HG03159 (cell line): ENCODE measurements around the gene TGFBR3.

Experiments used
- ATAC-seq: cut with Tn5 transposase; IDR thresholded peaks from one replicate; pipeline ENCODE4 v1.9.1; 2021; ENCODE audit warnings: mild to moderate bottlenecking, moderate library complexity; ENCODE audit not compliant: unreplicated experiment

The TGFBR3 gene

DNA sequence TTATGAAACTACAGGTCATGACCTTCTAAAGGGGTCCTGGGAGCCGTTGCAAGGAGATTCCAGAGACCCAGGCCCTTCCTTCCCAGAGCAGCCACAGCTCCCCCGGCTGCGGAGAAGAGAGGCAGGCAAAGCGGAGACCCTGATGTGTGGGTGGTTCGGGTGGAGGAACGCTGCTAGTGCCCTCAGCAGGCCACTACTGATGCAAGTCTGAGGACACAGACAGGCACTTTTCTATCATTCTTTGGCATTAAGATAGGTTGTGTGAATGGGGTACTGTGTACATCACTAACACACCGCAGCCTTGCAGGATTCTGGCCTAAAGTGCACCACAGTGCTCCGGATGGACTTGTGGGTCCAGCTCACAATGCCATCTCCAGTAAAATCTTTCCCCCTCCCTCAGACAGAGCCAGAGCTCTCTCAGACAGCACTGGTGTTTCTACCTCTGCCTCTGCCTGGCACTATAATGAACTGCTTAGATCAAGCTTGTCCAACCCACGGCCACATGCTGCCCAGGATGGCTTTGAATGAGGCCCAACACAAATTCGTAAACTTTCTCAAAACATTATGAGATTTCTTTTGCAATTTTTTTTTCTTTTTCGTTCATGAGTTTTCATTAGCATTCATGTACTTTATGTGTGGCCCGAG, 121.4 kb downstream of the TGFBR3 start:
- no peak for ATAC-seq

DNA sequence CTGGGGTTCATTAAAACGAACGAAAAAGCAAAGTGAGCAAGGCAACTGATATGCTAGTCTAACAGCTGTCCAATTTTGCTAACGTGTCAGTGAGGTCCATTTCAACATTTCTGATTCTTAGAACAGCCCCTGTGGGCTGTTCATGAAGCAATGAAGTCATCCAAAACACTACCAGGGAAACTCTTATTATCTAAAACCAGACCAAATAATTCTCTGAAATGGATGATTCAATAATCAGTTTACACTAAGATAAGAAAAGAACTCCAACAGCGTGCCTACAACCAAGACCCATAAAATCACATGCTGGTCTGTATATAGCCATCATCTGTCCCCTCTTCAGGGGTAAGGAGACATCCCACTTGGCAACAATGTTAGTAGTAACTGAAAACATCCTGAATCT, 122.7 kb downstream of the TGFBR3 start:
- ATAC-seq: no peak

DNA sequence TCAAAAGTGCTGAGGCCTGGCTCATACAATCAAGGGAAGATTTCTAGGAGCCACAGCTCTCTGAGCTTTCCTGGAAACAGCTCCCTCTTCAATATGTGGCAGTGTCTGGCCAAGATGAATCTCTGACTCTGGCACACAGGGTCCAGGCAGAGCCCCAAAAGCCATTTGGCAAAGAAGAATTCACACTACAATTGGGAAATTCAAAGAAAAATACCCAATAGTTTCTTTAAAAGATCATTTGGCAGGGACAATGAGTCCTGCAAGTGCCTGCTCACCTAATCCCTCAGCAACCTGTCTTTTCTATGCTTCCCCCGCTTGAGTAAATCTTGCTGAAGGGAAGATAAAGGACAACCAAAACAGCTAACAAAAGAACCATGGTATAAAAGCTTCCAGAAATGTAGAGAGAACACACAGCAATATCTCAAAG, 124.6 kb downstream of the TGFBR3 start:
- ATAC-seq: no peak

DNA sequence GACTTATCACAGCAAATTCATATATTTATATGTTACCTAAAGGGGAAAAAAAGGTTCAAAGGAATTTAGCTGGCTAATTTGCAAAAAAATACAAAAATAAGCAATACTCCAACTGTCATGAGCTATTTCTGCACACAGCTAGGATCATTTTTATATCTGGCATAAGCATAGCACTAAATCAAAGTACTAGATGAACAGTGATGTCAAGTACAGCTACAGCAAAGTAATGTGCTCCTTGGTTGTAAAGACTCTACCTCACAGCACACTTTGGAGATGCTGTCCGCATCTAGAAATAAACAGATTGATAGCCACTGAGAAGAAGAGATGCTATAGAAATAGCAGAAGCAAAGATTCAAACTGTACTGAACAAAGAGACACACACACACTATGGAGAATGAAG, 125.4 kb downstream of the TGFBR3 start:
- no peak for ATAC-seq

DNA sequence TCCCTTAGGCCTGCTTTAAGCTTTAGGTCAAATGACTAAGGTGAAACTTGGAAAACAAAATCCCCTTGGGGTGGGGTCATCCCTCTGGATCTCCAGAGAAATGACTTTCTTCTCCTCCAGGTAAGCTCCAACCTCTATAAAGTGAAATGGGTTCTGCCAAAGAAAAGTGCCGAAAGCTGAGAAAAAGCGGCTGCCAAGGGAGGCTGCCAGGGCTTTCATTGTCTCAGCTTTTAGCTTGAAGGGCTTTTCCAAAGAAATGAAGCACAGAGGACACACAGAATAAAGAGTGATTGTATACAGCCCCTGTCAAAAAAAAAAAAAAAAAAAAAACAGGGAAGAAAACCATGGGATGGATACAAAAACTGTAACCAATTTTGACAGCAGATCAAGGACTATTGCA, 126.9 kb downstream of the TGFBR3 start:
- no peak for ATAC-seq

DNA sequence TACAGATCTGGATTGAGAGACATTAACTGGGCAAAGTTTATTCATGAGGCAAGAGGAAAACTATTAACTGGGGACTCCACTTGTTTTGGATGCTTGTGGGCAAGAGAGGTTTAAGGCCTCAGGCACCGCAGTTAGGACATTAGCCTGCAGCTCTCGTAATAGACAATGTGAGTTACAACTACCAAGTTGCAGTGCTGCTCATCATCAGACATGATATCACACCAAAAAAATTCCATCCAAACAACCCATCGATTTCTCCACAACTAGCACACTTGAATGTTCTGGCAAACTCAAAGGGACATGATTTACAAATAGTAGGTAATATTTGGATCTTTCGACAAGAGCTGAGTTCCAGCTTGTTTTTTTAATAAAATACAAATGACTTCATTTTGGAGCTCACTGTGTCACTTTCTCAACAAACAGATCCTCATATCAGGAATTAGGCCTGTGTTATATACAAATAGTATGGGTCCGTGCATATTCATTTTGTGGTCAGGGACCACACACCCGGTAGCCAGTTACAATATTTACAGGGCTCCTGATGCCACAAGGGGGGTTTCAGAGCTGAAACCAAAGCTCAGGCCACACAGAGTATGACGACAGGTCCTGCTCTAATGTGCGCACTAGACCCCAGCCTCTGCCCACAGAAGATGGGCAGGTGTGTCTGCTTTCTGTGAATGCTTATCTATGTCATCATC, 128.0 kb downstream of the TGFBR3 start:
- ATAC-seq: no peak

DNA sequence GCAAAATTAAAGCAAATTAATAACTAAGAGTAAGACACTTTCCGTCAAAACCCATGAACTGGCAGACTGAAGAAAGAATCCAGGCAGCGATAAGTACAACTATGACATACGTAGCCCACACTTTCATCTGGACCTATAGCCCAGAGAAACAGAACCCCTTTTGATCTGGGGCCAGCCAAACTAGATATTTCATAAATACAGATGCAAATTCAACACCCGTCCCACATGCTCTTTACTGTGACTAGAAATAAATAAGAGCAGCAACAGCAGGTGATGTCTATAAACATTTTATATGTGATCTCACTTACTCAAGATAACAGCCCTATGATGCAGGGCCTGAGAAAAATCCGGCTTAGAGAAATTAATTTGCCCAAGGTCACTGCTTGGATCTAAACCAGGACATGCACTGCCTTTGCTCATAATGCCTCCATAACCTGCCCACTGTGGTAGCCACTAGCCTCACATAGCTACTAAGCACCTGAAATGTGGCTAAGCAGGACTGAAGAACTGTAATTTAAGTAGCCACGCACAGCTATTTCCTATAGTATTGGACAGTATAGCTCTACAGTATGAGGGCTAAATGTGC, 130.2 kb downstream of the TGFBR3 start:
- no peak for ATAC-seq

DNA sequence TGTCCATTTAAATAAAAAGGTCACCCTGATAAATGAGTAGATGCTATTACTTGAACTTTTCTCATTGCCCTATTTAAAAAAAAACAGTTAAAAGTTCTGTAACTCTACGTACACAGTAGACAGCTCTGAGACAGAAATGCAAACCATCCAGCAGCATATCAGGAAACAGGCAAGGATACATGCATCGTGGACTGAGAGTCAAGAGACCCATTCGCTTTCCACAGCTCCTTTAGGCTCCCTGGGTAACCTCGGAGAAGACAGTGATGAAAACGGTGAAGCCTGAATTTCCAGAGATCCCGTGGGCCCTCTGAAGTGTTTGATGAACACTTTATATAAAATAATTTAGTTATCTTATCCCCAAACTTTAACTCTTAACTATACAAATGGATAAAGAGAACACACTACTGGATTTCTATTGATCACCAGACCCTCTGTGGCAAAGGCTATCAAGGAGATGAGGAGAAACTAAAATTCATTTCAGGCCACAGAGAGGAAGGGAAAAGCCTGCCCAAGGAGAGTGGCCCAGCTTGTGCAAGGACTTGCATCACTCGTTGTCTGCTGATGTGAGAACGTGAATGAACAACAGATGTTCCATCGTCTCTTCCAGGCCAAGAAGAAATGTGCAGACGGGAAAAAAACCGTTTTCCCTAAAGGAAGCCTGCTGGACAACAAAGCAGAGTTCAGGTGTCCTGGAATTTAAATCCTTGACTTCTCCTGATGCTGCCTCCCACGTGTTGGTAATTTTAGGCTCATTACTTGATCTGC, 131.0 kb downstream of the TGFBR3 start:
- no peak for ATAC-seq

DNA sequence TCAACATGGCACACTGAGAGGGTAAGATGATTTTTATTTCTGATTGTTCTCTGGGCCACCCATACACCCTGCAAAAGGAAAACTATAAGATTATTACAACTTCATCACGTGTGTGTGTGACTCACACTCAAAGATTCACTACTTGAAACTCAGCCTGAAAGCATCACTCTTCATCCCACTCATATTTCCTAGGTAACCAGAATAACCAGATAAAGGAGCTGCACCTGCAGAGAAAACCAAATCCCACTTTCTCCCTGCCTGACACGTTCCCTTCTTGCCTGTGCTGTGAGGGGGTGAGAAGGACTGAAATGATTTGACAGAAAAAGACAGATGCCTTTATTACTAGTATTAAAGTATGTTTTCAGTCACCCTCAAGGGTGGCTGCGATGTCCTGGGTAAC, 131.6 kb downstream of the TGFBR3 start:
- no peak for ATAC-seq

DNA sequence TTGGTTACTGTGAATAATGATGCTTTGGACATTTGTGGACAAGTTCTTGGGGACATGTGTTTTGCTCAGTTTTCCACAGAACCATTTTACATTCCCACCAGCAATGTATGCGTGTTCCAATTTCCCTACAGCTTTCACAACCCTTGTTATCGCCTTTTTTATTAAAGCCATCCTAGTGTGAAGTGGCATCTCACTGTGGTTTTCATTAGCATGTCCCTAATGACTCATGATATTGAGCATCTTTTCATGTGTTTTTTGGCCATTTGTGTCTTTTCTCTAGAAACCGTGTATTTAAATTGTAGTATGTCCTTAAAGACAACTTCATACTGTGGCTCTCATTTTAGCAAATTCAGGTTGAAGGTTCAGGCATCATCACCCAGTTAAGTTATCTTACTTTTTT, 132.1 kb downstream of the TGFBR3 start:
- ATAC-seq: no peak

DNA sequence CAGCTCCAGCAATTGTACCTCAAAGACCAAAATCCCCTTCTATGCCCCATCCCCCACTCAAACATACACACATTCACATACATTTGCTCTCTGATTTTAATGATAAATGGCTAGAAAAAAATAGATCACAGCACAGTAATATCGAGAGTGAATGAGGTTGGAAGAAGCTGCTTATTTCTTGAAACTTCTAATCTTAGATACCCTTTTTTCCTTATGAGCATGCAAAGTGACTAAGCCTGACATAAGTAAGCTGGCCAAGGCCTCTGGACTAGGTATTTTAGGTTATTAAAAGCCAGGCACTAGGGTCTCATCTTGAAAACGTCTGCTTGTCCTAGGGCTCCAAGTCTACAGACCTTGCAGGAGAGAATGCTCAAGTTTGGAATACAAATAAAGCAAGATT, 133.6 kb downstream of the TGFBR3 start:
- peak; percentile 66 for ATAC-seq

DNA sequence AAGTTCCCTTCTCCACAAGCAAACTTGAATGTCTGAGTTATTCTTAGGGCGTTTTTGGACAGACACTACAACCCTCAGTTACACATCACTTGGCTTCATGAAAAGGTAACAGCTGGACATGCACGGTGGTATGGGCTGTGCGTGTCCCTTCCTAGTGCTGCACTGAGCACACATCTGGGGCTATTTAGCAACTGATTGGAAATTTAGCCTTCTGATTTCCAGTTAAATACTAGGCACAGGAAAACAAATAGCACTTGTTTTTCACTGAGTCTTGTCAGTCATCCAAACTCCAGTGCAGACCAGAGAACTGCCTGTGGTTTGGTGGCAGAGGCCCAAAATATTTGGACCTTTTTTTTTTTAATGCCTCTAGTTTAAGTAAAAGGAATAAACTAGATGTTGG, 134.7 kb downstream of the TGFBR3 start:
- ATAC-seq: no peak

DNA sequence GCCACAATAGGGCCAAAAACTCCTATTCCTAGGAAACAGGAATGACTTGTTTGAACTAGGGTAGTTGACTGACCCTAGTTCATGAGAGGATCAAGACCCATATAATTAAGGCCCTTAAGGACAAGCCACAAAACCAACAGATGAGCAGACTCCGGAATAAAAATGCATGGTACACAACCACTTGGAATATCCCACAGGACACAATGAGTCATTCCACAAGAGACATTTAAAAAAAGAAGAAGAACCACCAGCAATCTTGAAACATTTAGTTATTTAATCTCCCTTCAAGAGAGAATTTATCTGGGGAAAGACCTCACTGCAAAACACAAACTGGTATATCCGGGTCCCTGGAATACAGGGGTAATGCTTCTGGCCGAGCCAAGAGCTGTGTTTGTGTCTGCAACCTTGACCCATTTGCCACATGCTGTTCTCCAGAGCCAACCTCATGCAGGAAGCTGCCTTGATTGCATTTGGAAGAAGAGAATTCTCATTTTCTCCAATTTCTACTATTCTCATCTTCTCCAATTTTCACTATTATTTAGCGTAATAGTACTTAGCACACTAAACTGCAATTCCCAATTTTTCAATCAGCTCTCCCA, 135.5 kb downstream of the TGFBR3 start:
- no peak for ATAC-seq

DNA sequence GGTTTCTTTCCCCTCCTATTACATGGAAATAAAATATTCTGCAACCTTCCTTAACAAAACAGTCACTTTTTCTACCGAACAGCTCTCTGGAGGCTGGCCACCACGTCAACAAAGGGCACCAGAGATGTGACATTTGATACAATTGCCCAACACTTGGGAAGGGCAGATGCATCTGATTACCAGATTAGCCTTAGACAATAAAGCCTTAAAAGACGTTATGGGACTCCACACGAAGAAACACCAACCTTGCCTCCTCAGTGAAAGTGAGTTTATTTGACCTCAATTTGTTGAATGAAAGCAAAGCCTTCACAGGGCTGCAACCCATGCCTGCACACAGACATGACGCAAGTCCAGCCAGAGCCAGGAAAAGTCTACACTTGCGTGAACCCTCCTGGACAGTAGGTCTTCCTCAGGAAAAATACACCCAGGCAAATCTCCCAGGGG, 136.1 kb downstream of the TGFBR3 start:
- ATAC-seq: no peak

DNA sequence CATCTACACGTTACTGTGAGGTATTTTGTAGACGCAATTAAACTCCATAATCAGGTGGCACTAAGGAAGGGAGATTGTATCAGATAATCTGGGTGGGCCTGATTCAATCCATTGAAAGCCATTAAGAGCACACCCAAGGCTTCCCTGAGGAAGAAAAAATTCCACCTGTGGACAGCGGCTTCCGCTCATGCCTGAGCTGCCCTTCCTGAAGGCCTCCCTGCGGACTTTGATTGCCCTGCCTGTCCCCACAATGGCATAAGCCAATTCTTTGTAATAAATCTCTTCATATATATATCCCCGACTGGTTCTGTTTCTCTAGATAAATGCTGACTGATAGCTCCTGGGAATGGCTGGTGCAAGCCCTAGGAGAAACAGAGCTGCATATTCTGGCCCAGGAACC, 138.3 kb downstream of the TGFBR3 start:
- no peak for ATAC-seq

DNA sequence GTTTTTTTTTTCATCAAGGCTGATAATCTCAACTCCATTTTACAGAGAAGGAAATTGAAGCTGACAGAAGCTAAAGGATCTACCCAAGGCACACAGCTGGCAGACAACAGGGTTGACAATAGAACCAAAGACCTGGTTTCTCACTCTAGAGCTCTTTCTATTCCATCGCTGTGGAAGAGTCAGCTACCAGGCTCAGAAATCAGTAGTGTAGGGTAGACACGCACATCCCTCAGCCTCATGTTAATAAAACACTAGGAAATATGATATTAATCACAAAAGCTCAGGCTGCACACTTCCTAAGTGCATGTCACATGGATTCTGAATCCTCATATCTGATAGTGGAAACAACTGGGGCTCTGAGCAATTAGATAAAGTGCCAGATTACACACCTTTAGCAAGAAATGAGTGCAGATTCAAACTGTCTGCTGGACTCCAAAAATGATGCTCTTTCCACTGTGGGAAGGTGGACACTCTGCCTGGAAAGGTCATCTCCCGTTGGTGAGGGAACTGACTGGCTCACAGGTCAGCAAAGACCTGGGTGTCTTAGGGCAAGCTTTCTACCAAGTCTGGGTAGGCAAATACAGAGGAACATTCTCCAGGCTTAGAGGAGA, 139.1 kb downstream of the TGFBR3 start:
- ATAC-seq: no peak

DNA sequence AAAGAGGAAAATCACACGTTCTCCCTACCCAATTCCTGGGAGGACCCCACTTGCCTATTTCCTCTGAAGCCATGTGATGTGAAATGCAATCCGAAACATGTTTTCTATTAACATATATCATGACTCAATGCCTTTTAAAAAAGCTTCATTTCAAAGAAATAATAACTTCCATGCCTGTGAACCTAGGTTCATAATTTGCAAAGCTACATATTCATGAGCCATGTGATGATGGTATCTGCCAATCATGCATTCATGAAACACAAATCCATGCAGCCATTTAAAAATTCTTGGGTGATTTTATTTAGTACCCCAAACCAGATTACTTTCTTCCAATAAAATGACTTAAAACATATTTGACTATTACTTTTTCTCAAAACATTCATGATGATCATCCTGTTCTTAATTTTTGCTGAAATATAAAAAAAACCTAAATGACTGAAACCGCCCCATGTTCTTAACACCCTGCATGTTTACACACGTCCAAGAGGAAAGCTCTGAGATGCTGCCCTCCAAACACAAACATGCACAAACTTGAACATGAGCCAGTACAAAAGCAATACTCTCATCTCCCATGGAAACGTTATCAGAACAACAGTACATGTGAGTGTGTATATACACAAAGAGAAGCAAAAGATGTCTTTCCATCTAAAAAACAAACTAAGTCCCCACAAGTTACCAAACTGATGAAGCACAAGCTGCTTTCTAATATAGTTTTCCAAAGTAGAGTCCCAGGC, 140.1 kb downstream of the TGFBR3 start:
- ATAC-seq: no peak

DNA sequence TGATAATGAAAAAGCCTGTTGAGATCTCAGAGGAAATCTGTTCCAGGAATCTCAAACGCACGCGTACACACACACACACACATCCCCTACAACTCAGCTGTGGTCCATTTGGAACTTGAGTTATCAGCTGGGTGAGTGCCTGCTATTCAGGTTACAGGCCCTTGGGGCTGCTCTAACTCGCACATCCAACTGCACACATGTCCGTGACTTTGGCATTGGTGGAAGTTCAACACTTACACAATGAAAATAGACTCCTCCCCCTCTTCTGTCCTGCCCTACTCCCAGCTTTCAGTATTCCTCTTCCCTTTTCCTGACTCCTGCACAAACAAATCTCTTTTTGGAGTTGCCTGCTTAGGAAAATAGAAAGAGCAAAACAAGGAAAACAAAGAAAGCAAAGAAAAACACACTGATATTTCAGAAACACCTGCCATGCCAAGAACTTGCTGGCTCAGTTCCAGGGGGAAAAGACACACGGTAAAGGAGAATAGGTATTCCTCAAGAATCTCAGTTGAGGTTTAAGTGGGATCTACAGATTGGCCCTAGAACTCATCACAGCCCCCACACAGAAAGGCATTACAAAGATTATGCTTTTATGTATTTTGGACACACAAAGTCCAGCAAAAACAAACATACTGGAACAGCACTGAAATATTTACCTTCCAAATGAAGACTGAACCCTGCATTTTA, 140.9 kb downstream of the TGFBR3 start:
- no peak for ATAC-seq

DNA sequence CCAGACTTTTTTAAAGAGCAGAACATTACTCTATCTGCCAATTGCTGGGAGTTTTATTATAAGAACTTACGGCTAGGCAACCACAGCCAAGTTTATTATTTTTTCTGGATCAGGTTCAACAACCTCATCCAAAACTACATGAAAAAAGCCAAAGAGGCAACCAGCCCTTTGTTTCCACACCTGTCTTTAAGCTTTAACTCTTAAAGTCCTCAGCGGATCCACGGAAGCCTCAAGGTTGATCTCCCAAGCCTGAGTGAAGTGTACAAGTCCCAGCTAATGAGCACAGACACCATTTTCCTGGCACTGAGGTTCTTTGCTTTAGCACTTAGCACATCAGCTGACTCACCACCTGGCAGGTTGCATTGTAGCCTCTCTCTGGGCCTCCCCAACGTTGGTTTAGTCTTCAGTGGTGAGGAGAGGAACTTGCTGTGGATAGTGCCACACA, 143.1 kb downstream of the TGFBR3 start:
- ATAC-seq: no peak

DNA sequence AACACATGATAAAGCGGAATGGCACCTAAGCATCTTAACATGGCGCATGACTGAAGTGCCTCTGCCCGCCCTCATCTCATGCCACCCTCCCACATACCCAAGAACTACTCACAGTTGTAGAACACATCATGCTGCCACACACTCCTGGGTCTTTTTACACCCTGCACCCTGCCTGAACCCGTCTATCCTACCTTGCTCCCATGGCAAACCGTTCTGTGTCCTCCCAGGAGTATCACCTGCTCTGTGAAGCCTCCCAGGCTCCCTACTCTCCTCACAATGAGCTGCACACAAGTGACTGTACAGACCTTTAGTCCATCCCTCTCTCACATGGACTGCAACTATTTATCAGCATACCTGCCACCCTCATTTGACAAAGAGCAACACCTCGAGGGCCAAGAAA, 144.0 kb downstream of the TGFBR3 start:
- no peak for ATAC-seq
